ENCODE data around the gene VAT1L. TPM values are rescaled to one million over a fixed set of nuclear protein-coding genes. Genes with fewer than 3 reads are reported as not detected.
A peak's percentile ranks its signal among the peaks of the same experiment; 100 is the strongest.

The VAT1L gene
- total RNA-seq, 3 donors from 2014 or later (not counting 1 experiment from before 2014, with no cell fraction given), result not detected

GRCh38 chr16:77969861-77970260 is 181.5 kb downstream of the VAT1L start:
- DNase-seq (no peak), ATAC-seq (no peak)
- Mint-ChIP-seq H3K27ac (no peak overlapping the region), H3K4me3 (no peak overlapping the region), H3K27me3 (ENCODE audit: low read depth in 2 of 2) (peaks cover 7 to 8% of the 10 kb centered on the region in 2 donors), H3K9me3 (no peaks in the 10 kb centered on the region), H3K36me3 (no peaks in the 10 kb centered on the region), H3K4me1 (no peaks in the 10 kb centered on the region)
- Histone ChIP-seq H3K36me3 (ENCODE audit: control insufficient read depth, insufficient read depth, low read length) (no peaks in the 10 kb centered on the region), H3K27ac (ENCODE audit: low read length) (no peak overlapping the region), H3K4me1 (ENCODE audit: control insufficient read depth, insufficient read depth, low read length) (no peaks in the 10 kb centered on the region), H3K27me3 (ENCODE audit: control insufficient read depth, insufficient read depth, low read length) (no peaks in the 10 kb centered on the region), H3K9me3 (ENCODE audit: control insufficient read depth, insufficient read depth, low read length) (no peaks in the 10 kb centered on the region), H3K4me3 (ENCODE audit: low read length) (no peak overlapping the region)
- WGBS (ENCODE audit: insufficient coverage), result 81% methylated on average over 5 of the region's 6 CpGs
- TF ChIP-seq CTCF (IDR thresholded peaks at IDR 0.05), result no peak
- intact Hi-C loops (cut with micrococcal nuclease), result no loop called here

- no peak overlapping the region for H3K27ac ChIP-seq (ENCODE audit: low read length)
- H3K4me3 Mint-ChIP-seq, result no peak overlapping the region
These were observed 182.0 kb downstream of the VAT1L start for GRCh38 chr16:77970371-77970770.

GRCh38 chr16:77971306-77972061 is 183.1 kb downstream of the VAT1L start:
- 38% methylated on average over 16 of the region's 16 CpGs for WGBS (ENCODE audit: insufficient coverage)
- H3K36me3 ChIP-seq (ENCODE audit: control insufficient read depth, insufficient read depth, low read length), result no peaks in the 10 kb centered on the region
- no peak overlapping the region for H3K4me3 ChIP-seq (ENCODE audit: low read length)
- intact Hi-C loops (cut with micrococcal nuclease), result loop anchor here (1.0 kb wide), 2 partner anchors 296 to 735 kb away; no protein-coding TSS in a partner anchor
- peaks cover 5 to 7% of the 10 kb centered on the region in 2 donors for H3K27me3 Mint-ChIP-seq (ENCODE audit: low read depth in 2 of 2)
- no peaks in the 10 kb centered on the region for H3K36me3 Mint-ChIP-seq
- H3K4me3 Mint-ChIP-seq, result no peak overlapping the region
- no peaks in the 10 kb centered on the region for H3K9me3 Mint-ChIP-seq
- no peak overlapping the region for H3K27ac Mint-ChIP-seq
- H3K4me1 Mint-ChIP-seq, result no peaks in the 10 kb centered on the region
- peak; percentile 68 for TF ChIP-seq CTCF (IDR thresholded peaks at IDR 0.05)
- no peaks in the 10 kb centered on the region for H3K27me3 ChIP-seq (ENCODE audit: control insufficient read depth, insufficient read depth, low read length)
- H3K9me3 ChIP-seq (ENCODE audit: control insufficient read depth, insufficient read depth, low read length), result no peaks in the 10 kb centered on the region
- peak in 2 of 3 donors; percentile 56 to 70 for ATAC-seq
- no peak overlapping the region for H3K27ac ChIP-seq (ENCODE audit: low read length)
- DNase-seq, result peak; percentile 65 to 82
- H3K4me1 ChIP-seq (ENCODE audit: control insufficient read depth, insufficient read depth, low read length), result no peaks in the 10 kb centered on the region

More at GRCh38 chr16:77970371-77970770, 182.0 kb downstream of the VAT1L start:
- H3K9me3 Mint-ChIP-seq, result no peaks in the 10 kb centered on the region
- H3K36me3 ChIP-seq (ENCODE audit: control insufficient read depth, insufficient read depth, low read length), result no peaks in the 10 kb centered on the region
- H3K27me3 ChIP-seq (ENCODE audit: control insufficient read depth, insufficient read depth, low read length), result no peaks in the 10 kb centered on the region
- no peak for TF ChIP-seq CTCF (IDR thresholded peaks at IDR 0.05)
- H3K4me1 Mint-ChIP-seq, result no peaks in the 10 kb centered on the region
- H3K27me3 Mint-ChIP-seq (ENCODE audit: low read depth in 2 of 2), result peaks cover 7 to 9% of the 10 kb centered on the region in 2 donors
- ATAC-seq, result no peak
- H3K27ac Mint-ChIP-seq, result no peak overlapping the region
- H3K9me3 ChIP-seq (ENCODE audit: control insufficient read depth, insufficient read depth, low read length), result no peaks in the 10 kb centered on the region
- no peaks in the 10 kb centered on the region for H3K4me1 ChIP-seq (ENCODE audit: control insufficient read depth, insufficient read depth, low read length)
- H3K36me3 Mint-ChIP-seq, result no peaks in the 10 kb centered on the region
- no peak for DNase-seq
- intact Hi-C loops (cut with micrococcal nuclease), result no loop called here
- no peak overlapping the region for H3K4me3 ChIP-seq (ENCODE audit: low read length)

GRCh38 chr16:77972062-77972392 is 183.7 kb downstream of the VAT1L start:
- H3K9me3 Mint-ChIP-seq, result no peaks in the 10 kb centered on the region
- Histone ChIP-seq H3K4me3 (ENCODE audit: low read length) (no peak overlapping the region), H3K9me3 (ENCODE audit: control insufficient read depth, insufficient read depth, low read length) (no peaks in the 10 kb centered on the region), H3K27ac (ENCODE audit: low read length) (no peak overlapping the region), H3K36me3 (ENCODE audit: control insufficient read depth, insufficient read depth, low read length) (no peaks in the 10 kb centered on the region), H3K27me3 (ENCODE audit: control insufficient read depth, insufficient read depth, low read length) (no peaks in the 10 kb centered on the region), H3K4me1 (ENCODE audit: control insufficient read depth, insufficient read depth, low read length) (no peaks in the 10 kb centered on the region)
- no peak for TF ChIP-seq CTCF (IDR thresholded peaks at IDR 0.05)
- 68% methylated on average over 1 of the region's 1 CpG for WGBS (ENCODE audit: insufficient coverage)
- H3K4me3 Mint-ChIP-seq, result no peak overlapping the region
- H3K36me3 Mint-ChIP-seq, result no peaks in the 10 kb centered on the region
- H3K27ac Mint-ChIP-seq, result no peak overlapping the region
- DNase-seq (no peak), ATAC-seq (no peak)
- H3K4me1 Mint-ChIP-seq, result no peaks in the 10 kb centered on the region
- intact Hi-C loops (cut with micrococcal nuclease), result no loop called here
- H3K27me3 Mint-ChIP-seq (ENCODE audit: low read depth in 2 of 2), result peaks cover 5 to 7% of the 10 kb centered on the region in 2 donors
